Uterus (tissue), 2 donors: Measurements from ENCODE around the gene NRK.

Experiments used
- POLR2A ChIP-seq, 2 donors: fragments of 450-650 bp; IDR thresholded peaks; one replicate each; pipeline ENCODE4 v1.6.1; 2016; ENCODE audit warnings: antibody characterized with exemption in 2 of 2, mild to moderate bottlenecking in 1 of 2, moderate library complexity in 1 of 2
- TF ChIP-seq, protein P1 (sequence below), 4 experiments: fragments of 200-600 bp in 2 of 4; fragments of 450-650 bp in 2 of 4; sonication (generic) in 2 of 4; IDR thresholded peaks; one replicate each; pipeline ENCODE4 v1.5.1; 2016 to 2019; ENCODE audit warnings: antibody characterized with exemption in 4 of 4, mild to moderate bottlenecking in 2 of 4, moderate library complexity in 1 of 4

DNA sequence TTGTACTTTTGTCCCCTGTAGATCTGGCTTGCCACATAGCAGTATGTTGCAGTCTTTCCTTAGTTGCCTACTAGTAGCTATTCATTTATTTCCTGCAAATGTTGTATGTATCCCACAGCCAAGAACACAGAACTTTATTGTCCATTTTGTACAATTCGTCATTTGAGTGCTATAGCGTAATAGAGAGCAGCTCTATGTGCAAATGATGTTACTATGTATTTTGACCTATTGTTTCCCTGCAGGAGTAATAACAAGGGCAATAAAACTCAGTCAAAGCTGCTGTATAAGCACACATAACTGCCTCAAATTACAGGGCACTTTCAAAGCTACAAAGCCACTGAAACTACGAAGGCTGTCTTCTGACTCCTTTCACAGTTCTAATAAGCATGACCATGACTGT lies 48.1 kb downstream of the NRK start:
- no peak for TF ChIP-seq POLR2A (IDR thresholded peaks at IDR 0.05)
- TF ChIP-seq, protein P1, sequence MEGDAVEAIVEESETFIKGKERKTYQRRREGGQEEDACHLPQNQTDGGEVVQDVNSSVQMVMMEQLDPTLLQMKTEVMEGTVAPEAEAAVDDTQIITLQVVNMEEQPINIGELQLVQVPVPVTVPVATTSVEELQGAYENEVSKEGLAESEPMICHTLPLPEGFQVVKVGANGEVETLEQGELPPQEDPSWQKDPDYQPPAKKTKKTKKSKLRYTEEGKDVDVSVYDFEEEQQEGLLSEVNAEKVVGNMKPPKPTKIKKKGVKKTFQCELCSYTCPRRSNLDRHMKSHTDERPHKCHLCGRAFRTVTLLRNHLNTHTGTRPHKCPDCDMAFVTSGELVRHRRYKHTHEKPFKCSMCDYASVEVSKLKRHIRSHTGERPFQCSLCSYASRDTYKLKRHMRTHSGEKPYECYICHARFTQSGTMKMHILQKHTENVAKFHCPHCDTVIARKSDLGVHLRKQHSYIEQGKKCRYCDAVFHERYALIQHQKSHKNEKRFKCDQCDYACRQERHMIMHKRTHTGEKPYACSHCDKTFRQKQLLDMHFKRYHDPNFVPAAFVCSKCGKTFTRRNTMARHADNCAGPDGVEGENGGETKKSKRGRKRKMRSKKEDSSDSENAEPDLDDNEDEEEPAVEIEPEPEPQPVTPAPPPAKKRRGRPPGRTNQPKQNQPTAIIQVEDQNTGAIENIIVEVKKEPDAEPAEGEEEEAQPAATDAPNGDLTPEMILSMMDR (IDR thresholded peaks at IDR 0.05): no peak
